Colonic mucosa (tissue), 4 donors: ENCODE data around the gene UBA5. TPM values are rescaled to one million over a fixed set of nuclear protein-coding genes. Genes with fewer than 3 reads are reported as not detected.
A peak's percentile ranks its signal among the peaks of the same experiment; 100 is the strongest.
"Not testable (repeated sequence)": the region's sequence is repeated elsewhere in the genome, so short reads cannot be mapped to it uniquely, and the experiment has no call there.

Experiments
- DNase-seq: peaks from one replicate; pipeline ENCODE4 v3.0.0-alpha.2; 2020
- H3K27ac ChIP-seq: fragments of 200-600 bp; one replicate; pipeline ENCODE4 v1.8.0; 2021
- H3K27me3 ChIP-seq: fragments of 200-600 bp; one replicate; pipeline ENCODE4 v1.8.0; 2021
- H3K36me3 ChIP-seq: fragments of 200-600 bp; one replicate; pipeline ENCODE4 v1.8.0; 2021
- H3K4me1 ChIP-seq: fragments of 200-600 bp; one replicate; pipeline ENCODE4 v1.8.0; 2021; ENCODE audit warnings: mild to moderate bottlenecking
- H3K4me3 ChIP-seq: fragments of 200-600 bp; one replicate; pipeline ENCODE4 v1.8.0; 2021
- H3K9ac ChIP-seq, 2 donors: one replicate each; pipeline ENCODE4 v1.7.0; 2013; ENCODE audit warnings: control low read depth in 2 of 2, low read depth in 2 of 2, low read length in 2 of 2
- H3K9me3 ChIP-seq: fragments of 200-600 bp; one replicate; pipeline ENCODE4 v1.8.0; 2021
- CTCF ChIP-seq: fragments of 200-600 bp; IDR thresholded peaks from one replicate; pipeline ENCODE4 v1.8.0; 2022; ENCODE audit warnings: antibody characterized with exemption, mild to moderate bottlenecking
- intact Hi-C: fragments of 100-400 bp; cut with DNase I; formaldehyde crosslinking; loops from one replicate; pipeline ENCODE4 v1.14.1; 2022
- total RNA-seq, 2 donors: library from RNA; stranded (reverse); fragmentation: NEBNext Ultra II Directional in 1 of 2; extraction: Animal tissue kit (Norgen Biotek cat#: 25700) in 1 of 2; gene quantifications; one replicate each; pipeline ENCODE4 v1.2.1, GENCODE V29; 2021
- donor health status: healthy.
- donor health status: DM: no; HTN: no; CAD: no.
- donor health status: DM: no; HTN: no; CAD: no.

Gene UBA5
- total RNA-seq: 10 to 100 TPM; 32.2 to 32.5 TPM

- Histone ChIP-seq H3K36me3 (no peaks in the 10 kb centered on the region), H3K9me3 (no peaks in the 10 kb centered on the region), H3K4me1 (no peaks in the 10 kb centered on the region), H3K27me3 (no peaks in the 10 kb centered on the region), H3K9ac (peak within 1 kb of the TSS; percentile 83 to 97), H3K27ac (peak within 1 kb of the TSS; percentile 80), H3K4me3 (peak within 1 kb of the TSS; percentile 81)
- no peak for TF ChIP-seq CTCF
- intact Hi-C loops: no loop called here
- DNase-seq: peak; percentile 71
These were observed at the start of gene UBA5 for GRCh38 chr3:132660052-132660810. UBA5 (plus strand) TSS chr3:132660329; CDS start chr3:132660538, 209 bp downstream.

- H3K4me3 ChIP-seq, intact Hi-C loops, DNase-seq, H3K9ac ChIP-seq, H3K27ac ChIP-seq, H3K27me3 ChIP-seq, H3K36me3 ChIP-seq, H3K4me1 ChIP-seq, H3K9me3 ChIP-seq: not testable (repeated sequence)
These were observed 44.8 kb upstream of the UBA5 start for GRCh38 chr3:132615301-132615700.

- no peak for TF ChIP-seq CTCF
- no peaks in the 10 kb centered on the region for H3K9me3 ChIP-seq
- intact Hi-C loops: no loop called here
- no peak for DNase-seq
- no peaks in the 10 kb centered on the region for H3K4me1 ChIP-seq
- H3K9ac ChIP-seq: no peak overlapping the region
- H3K36me3 ChIP-seq: no peaks in the 10 kb centered on the region
- no peak overlapping the region for H3K27ac ChIP-seq
- no peak overlapping the region for H3K4me3 ChIP-seq
- H3K27me3 ChIP-seq: no peaks in the 10 kb centered on the region
These were observed 44.2 kb upstream of the UBA5 start for GRCh38 chr3:132615881-132616280.

GRCh38 chr3:132616780-132617179 lies 43.3 kb upstream of the UBA5 start:
- H3K36me3 ChIP-seq: no peaks in the 10 kb centered on the region
- no peak for TF ChIP-seq CTCF
- no peak overlapping the region for H3K27ac ChIP-seq
- no peaks in the 10 kb centered on the region for H3K4me1 ChIP-seq
- no peaks in the 10 kb centered on the region for H3K9me3 ChIP-seq
- DNase-seq: no peak
- no peaks in the 10 kb centered on the region for H3K27me3 ChIP-seq
- intact Hi-C loops: no loop called here
- no peak overlapping the region for H3K4me3 ChIP-seq
- H3K9ac ChIP-seq: no peak overlapping the region

- DNase-seq: no peak
These were observed 38.0 kb upstream of the UBA5 start for GRCh38 chr3:132622148-132622547.

More at GRCh38 chr3:132622148-132622547, 38.0 kb upstream of the UBA5 start:
- no peaks in the 10 kb centered on the region for H3K9me3 ChIP-seq
- H3K27me3 ChIP-seq: no peaks in the 10 kb centered on the region
- TF ChIP-seq CTCF: no peak
- intact Hi-C loops: no loop called here
- H3K27ac ChIP-seq: no peak overlapping the region
- no peak overlapping the region for H3K4me3 ChIP-seq
- no peaks in the 10 kb centered on the region for H3K36me3 ChIP-seq
- no peak overlapping the region for H3K9ac ChIP-seq
- no peaks in the 10 kb centered on the region for H3K4me1 ChIP-seq
